ENCODE measurements around the gene SLC35E2B.
"Not testable (repeated sequence)": the region's sequence is repeated elsewhere in the genome, so short reads cannot be mapped to it uniquely, and the experiment has no call there.

DNA sequence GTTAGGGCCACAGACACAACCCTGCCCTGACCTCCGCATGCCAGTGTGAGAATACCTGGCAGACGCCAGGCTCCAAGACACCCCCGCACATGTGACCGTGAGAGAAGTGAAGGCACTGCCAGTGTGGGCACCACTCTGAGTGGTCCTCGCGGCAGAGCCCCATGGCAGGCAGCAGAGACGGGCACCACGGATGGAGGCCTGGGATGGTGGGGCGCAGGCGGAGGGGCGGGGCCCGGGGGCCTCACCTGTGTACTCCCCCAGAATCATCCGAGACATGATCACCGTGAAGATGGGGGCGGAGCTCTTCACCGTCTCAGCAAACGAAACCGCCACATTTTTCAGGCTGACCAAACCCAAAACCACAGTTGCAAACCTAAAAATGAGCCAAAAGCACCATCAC is 17.4 kb downstream of the SLC35E2B start:
- TF ChIP-seq, protein P1, sequence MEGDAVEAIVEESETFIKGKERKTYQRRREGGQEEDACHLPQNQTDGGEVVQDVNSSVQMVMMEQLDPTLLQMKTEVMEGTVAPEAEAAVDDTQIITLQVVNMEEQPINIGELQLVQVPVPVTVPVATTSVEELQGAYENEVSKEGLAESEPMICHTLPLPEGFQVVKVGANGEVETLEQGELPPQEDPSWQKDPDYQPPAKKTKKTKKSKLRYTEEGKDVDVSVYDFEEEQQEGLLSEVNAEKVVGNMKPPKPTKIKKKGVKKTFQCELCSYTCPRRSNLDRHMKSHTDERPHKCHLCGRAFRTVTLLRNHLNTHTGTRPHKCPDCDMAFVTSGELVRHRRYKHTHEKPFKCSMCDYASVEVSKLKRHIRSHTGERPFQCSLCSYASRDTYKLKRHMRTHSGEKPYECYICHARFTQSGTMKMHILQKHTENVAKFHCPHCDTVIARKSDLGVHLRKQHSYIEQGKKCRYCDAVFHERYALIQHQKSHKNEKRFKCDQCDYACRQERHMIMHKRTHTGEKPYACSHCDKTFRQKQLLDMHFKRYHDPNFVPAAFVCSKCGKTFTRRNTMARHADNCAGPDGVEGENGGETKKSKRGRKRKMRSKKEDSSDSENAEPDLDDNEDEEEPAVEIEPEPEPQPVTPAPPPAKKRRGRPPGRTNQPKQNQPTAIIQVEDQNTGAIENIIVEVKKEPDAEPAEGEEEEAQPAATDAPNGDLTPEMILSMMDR (IDR thresholded peaks at IDR 0.05), result not testable (repeated sequence)
- TF ChIP-seq POLR2A (IDR thresholded peaks at IDR 0.05), result not testable (repeated sequence)

Data from testis (tissue), 2 donors.